HEK293 (cell line): ENCODE results near the gene SPG11.

ENCODE experiments used
- CTCF ChIA-PET: fragments of 350-600 bp; formaldehyde crosslinking; extraction: SDS; loops from one replicate; lab custom pipeline; 2021; ENCODE audit warnings: antibody characterized with exemption; lab: Yijun Ruan, JAX
- POLR2A ChIA-PET: fragments of 300-600 bp; formaldehyde crosslinking; extraction: SDS; loops from one replicate; lab custom pipeline; 2020; ENCODE audit warnings: antibody characterized with exemption, inconsistent platforms; lab: Yijun Ruan, JAX
- H3K27ac ChIP-seq: fragments of 200-500 bp; sonication (Bioruptor generic); 2 replicates; pipeline ENCODE4 v1.5.1; 2014; ENCODE audit warnings: low read depth, low read length, control low read depth, inconsistent platforms; ENCODE audit errors: extremely low read depth
- H3K36me3 ChIP-seq, 2 experiments: fragments of 200-500 bp in 1 of 2; sonication (Bioruptor generic) in 1 of 2; 1 replicate in 1 of 2; 2 replicates in 1 of 2; pipeline ENCODE4 v1.5.1; 2014 to 2017; ENCODE audit warnings: inconsistent platforms in 2 of 2, low read length in 2 of 2; ENCODE audit not compliant: control insufficient read depth in 2 of 2, insufficient read depth in 1 of 2
- H3K4me1 ChIP-seq: fragments of 200-500 bp; sonication (Bioruptor generic); 2 replicates; pipeline ENCODE4 v1.5.1; 2014; ENCODE audit warnings: mild to moderate bottlenecking, low read length, inconsistent platforms; ENCODE audit not compliant: control insufficient read depth, insufficient read depth
- H3K4me3 ChIP-seq: 2 replicates; pipeline ENCODE4 v1.5.1; 2011; ENCODE audit warnings: low read depth, mild to moderate bottlenecking, control low read depth, low read length, moderate library complexity
- H3K9me3 ChIP-seq: fragments of 200-500 bp; sonication (Bioruptor generic); 2 replicates; pipeline ENCODE4 v1.5.1; 2014; ENCODE audit warnings: low read depth, low read length, inconsistent platforms; ENCODE audit not compliant: control insufficient read depth, insufficient read depth
- FEZF1 ChIP-seq: fragments of 450-650 bp; formaldehyde crosslinking; IDR thresholded peaks from 2 replicates; pipeline ENCODE4 v1.5.1; 2016; ENCODE audit warnings: missing biosample characterization, missing genetic modification characterization
- GLIS2 ChIP-seq: fragments of 450-650 bp; formaldehyde crosslinking; IDR thresholded peaks from 2 replicates; pipeline ENCODE4 v1.5.1; 2016; ENCODE audit warnings: missing biosample characterization, missing genetic modification characterization
- OVOL3 ChIP-seq: fragments of 450-650 bp; formaldehyde crosslinking; IDR thresholded peaks from 2 replicates; pipeline ENCODE4 v1.5.1; 2016; ENCODE audit warnings: missing biosample characterization, missing genetic modification characterization
- SP7 ChIP-seq: fragments of 450-650 bp; formaldehyde crosslinking; IDR thresholded peaks from 2 replicates; pipeline ENCODE4 v1.5.1; 2016; ENCODE audit warnings: missing biosample characterization, missing genetic modification characterization
- ZBTB1 ChIP-seq: fragments of 450-650 bp; formaldehyde crosslinking; IDR thresholded peaks from 2 replicates; pipeline ENCODE4 v1.5.1; 2016; ENCODE audit warnings: missing biosample characterization, missing genetic modification characterization
- ZNF155 ChIP-seq: fragments of 450-650 bp; formaldehyde crosslinking; IDR thresholded peaks from 2 replicates; pipeline ENCODE4 v1.5.1; 2016; ENCODE audit warnings: missing biosample characterization, missing genetic modification characterization
- ZNF157 ChIP-seq: fragments of 450-650 bp; formaldehyde crosslinking; IDR thresholded peaks from 2 replicates; pipeline ENCODE4 v1.5.1; 2016; ENCODE audit warnings: missing biosample characterization, missing genetic modification characterization
- ZNF354C ChIP-seq: fragments of 450-650 bp; formaldehyde crosslinking; IDR thresholded peaks from 2 replicates; pipeline ENCODE4 v1.5.1; 2016; ENCODE audit warnings: missing biosample characterization, missing genetic modification characterization, low read depth, borderline replicate concordance
- ZNF521 ChIP-seq: fragments of 450-650 bp; formaldehyde crosslinking; IDR thresholded peaks from 2 replicates; pipeline ENCODE4 v1.5.1; 2017; ENCODE audit warnings: missing biosample characterization, mild to moderate bottlenecking, missing genetic modification characterization
- ZNF610 ChIP-seq: fragments of 450-650 bp; formaldehyde crosslinking; IDR thresholded peaks from 2 replicates; pipeline ENCODE4 v1.5.1; 2016; ENCODE audit warnings: missing biosample characterization, missing genetic modification characterization, borderline replicate concordance
- ZNF629 ChIP-seq: fragments of 450-650 bp; formaldehyde crosslinking; IDR thresholded peaks from 2 replicates; pipeline ENCODE4 v1.5.1; 2017; ENCODE audit warnings: missing biosample characterization, missing genetic modification characterization
- ZNF692 ChIP-seq: fragments of 450-650 bp; formaldehyde crosslinking; IDR thresholded peaks from 2 replicates; pipeline ENCODE4 v1.5.1; 2016; ENCODE audit warnings: missing biosample characterization, missing genetic modification characterization
- ZSCAN5A ChIP-seq: fragments of 450-650 bp; formaldehyde crosslinking; IDR thresholded peaks from 2 replicates; pipeline ENCODE4 v1.5.1; 2016; ENCODE audit warnings: missing biosample characterization, missing genetic modification characterization
- ZXDB ChIP-seq: fragments of 450-650 bp; formaldehyde crosslinking; IDR thresholded peaks from 2 replicates; pipeline ENCODE4 v1.5.1; 2016; ENCODE audit warnings: missing biosample characterization, missing genetic modification characterization
- TF ChIP-seq, protein P1 (sequence below): sonication (generic); formaldehyde crosslinking; IDR thresholded peaks from 2 replicates; pipeline ENCODE4 v1.8.1; 2022; ENCODE audit warnings: mild to moderate bottlenecking, moderate library complexity, missing genetic modification reagents
- TF ChIP-seq, protein P2 (sequence below): fragments of 450-650 bp; formaldehyde crosslinking; IDR thresholded peaks from 2 replicates; pipeline ENCODE4 v1.5.1; 2016; ENCODE audit warnings: missing biosample characterization, missing genetic modification characterization

SPG11 gene

DNA sequence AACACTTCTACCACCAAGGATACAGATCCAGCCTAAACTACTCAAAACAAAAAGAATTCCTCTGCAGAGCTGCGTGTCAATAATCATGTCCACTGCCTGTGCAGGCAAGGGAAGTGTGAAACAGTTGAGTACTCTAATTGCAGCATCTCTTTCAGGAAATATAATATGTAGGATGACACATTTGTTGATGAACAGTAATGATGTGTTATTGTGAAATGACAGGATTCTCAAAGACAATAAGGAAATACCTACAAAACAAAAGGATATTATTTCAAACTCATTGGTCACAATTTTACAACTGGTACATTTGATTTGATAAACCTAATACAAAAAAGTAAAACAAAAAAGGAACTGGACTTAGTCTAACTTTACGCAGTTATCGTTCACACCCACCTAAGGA lies 4.4 kb downstream of the SPG11 start:
- ChIA-PET POLR2A (no interaction called here), CTCF (no interaction called here)
- TF ChIP-seq ZNF521 (tag by site-specific recombination): no peak
- no peak for TF ChIP-seq ZXDB (tag by site-specific recombination)
- TF ChIP-seq FEZF1 (tag by site-specific recombination): no peak
- TF ChIP-seq ZNF155 (tag by site-specific recombination): no peak
- no peak for TF ChIP-seq ZNF692 (tag by site-specific recombination)
- no peak for TF ChIP-seq ZNF354C (tag by site-specific recombination)
- no peak for TF ChIP-seq ZBTB1
- TF ChIP-seq ZNF610 (tag by site-specific recombination): no peak
- TF ChIP-seq ZSCAN5A (tag by site-specific recombination): no peak
- no peak for TF ChIP-seq ZNF629 (tag by site-specific recombination)
- TF ChIP-seq OVOL3 (tag by site-specific recombination): no peak
- TF ChIP-seq ZNF157: no peak
- Histone ChIP-seq H3K36me3 (peaks cover 12 to 39% of the 10 kb centered on the region in 2 experiments), H3K4me1 (no peaks in the 10 kb centered on the region), H3K4me3 (no peak overlapping the region), H3K27ac (no peak overlapping the region), H3K9me3 (no peaks in the 10 kb centered on the region)

DNA sequence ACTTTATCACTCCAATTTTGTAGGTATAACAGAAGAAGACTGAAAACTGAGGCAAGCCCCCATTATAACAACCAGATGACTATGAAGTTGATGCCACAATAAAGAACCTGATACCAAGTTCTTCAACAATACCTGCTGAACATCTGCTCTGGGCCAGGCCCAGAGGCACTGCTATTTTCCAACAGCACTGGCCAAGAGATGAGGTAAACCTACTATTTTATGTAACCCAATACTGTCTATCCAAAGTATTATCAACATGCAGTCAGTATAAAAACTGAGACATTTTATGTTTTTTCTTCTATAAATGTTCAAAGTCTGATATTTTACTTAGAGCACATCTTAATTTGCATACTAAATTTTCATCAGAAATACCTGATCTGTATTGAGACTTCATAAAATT lies 6.1 kb downstream of the SPG11 start:
- POLR2A ChIA-PET: no interaction called here
- CTCF ChIA-PET: interaction anchor here (1.2 kb wide), 1 partner anchor 79 kb away, joined by 5 read pairs; the partner anchor contains the start of gene TRIM69
- no peaks in the 10 kb centered on the region for H3K4me1 ChIP-seq
- TF ChIP-seq SP7: peak; percentile 53
- TF ChIP-seq, protein P1, sequence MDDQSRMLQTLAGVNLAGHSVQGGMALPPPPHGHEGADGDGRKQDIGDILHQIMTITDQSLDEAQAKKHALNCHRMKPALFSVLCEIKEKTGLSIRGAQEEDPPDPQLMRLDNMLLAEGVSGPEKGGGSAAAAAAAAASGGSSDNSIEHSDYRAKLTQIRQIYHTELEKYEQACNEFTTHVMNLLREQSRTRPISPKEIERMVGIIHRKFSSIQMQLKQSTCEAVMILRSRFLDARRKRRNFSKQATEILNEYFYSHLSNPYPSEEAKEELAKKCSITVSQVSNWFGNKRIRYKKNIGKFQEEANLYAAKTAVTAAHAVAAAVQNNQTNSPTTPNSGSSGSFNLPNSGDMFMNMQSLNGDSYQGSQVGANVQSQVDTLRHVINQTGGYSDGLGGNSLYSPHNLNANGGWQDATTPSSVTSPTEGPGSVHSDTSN (CRISPR knock-in tag): no peak
- no peak overlapping the region for H3K27ac ChIP-seq
- no peaks in the 10 kb centered on the region for H3K9me3 ChIP-seq
- peaks cover 17 to 48% of the 10 kb centered on the region in 2 experiments for H3K36me3 ChIP-seq
- no peak overlapping the region for H3K4me3 ChIP-seq

- no peak for TF ChIP-seq GLIS2 (tag by site-specific recombination)
- TF ChIP-seq, protein P2, sequence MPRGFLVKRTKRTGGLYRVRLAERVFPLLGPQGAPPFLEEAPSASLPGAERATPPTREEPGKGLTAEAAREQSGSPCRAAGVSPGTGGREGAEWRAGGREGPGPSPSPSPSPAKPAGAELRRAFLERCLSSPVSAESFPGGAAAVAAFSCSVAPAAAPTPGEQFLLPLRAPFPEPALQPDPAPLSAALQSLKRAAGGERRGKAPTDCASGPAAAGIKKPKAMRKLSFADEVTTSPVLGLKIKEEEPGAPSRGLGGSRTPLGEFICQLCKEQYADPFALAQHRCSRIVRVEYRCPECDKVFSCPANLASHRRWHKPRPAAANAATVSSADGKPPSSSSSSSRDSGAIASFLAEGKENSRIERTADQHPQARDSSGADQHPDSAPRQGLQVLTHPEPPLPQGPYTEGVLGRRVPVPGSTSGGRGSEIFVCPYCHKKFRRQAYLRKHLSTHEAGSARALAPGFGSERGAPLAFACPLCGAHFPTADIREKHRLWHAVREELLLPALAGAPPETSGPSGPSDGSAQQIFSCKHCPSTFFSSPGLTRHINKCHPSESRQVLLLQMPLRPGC (tag by site-specific recombination): no peak
- no peak overlapping the region for H3K27ac ChIP-seq
- peaks cover 17 to 52% of the 10 kb centered on the region in 2 experiments for H3K36me3 ChIP-seq
- H3K4me1 ChIP-seq: no peaks in the 10 kb centered on the region
- no peaks in the 10 kb centered on the region for H3K9me3 ChIP-seq
- ChIA-PET POLR2A (no interaction called here), CTCF (interaction anchor here (1.2 kb wide), 1 partner anchor 80 kb away, joined by 5 read pairs; the partner anchor contains the start of gene TRIM69)
- H3K4me3 ChIP-seq: no peak overlapping the region
These were observed 6.5 kb downstream of the SPG11 start for GRCh38 chr15:44656913-44657312.
